HEK293T (cell line): ENCODE results near the gene DTD1.
"Not testable (repeated sequence)": the region's sequence is repeated elsewhere in the genome, so short reads cannot be mapped to it uniquely, and the experiment has no call there.

ENCODE experiments used
- BHLHE40 ChIP-seq: fragments of 450-650 bp; IDR thresholded peaks from 2 replicates; pipeline ENCODE4 v1.6.1; 2016; ENCODE audit warnings: mild to moderate bottlenecking, moderate library complexity, borderline replicate concordance
- SP1 ChIP-seq: fragments of 450-650 bp; IDR thresholded peaks from 2 replicates; pipeline ENCODE4 v1.6.1; 2017

GRCh38 chr20:18760852-18761251 is 173.0 kb downstream of the DTD1 start:
- not testable (repeated sequence) for TF ChIP-seq BHLHE40, SP1
